ENCODE results near the gene TMEM94. TPM values are rescaled to one million over a fixed set of nuclear protein-coding genes. Genes with fewer than 3 reads are reported as not detected.

The TMEM94 gene
- total RNA-seq, 4 donors from 2014 or later = 31.0 to 50.3 (median 42.8) TPM

- TF ChIP-seq POLR2AphosphoS5 (IDR thresholded peaks at IDR 0.05) (no peak), EP300 (IDR thresholded peaks at IDR 0.05) (no peak), CTCF (IDR thresholded peaks at IDR 0.05) (no peak), POLR2A (IDR thresholded peaks at IDR 0.05) (no peak)
- Histone ChIP-seq H3K4me3 (no peak overlapping the region), H3K27me3 (no peaks in the 10 kb centered on the region), H3K27ac (peak overlapping the region in 2 of 4 donors; percentile 19 to 26), H3K9me3 (no peaks in the 10 kb centered on the region), H3K4me1 (peaks cover 0 to 29% (median 0%) of the 10 kb centered on the region in 3 donors), H3K36me3 (peaks cover 0 to 21% of the 10 kb centered on the region in 2 donors)
- peak; percentile 48 for ATAC-seq
- 81 to 83% methylated on average over 1 to 4 of the region's 8 CpGs for WGBS, 2 donors (ENCODE audit: low coverage in 1 of 2)
Observed at GRCh38 chr17:75468291-75468754, 11.9 kb downstream of the TMEM94 start.

- Histone ChIP-seq H3K27ac (peak overlapping the region in 2 of 4 donors; percentile 19 to 26), H3K4me1 (peaks cover 0 to 31% (median 0%) of the 10 kb centered on the region in 3 donors), H3K4me3 (no peak overlapping the region), H3K36me3 (peaks cover 0 to 24% of the 10 kb centered on the region in 2 donors), H3K27me3 (no peaks in the 10 kb centered on the region), H3K9me3 (no peaks in the 10 kb centered on the region)
- TF ChIP-seq CTCF (IDR thresholded peaks at IDR 0.05) = no peak
- TF ChIP-seq EP300 (IDR thresholded peaks at IDR 0.05) = no peak
- no peak for TF ChIP-seq POLR2A (IDR thresholded peaks at IDR 0.05)
- TF ChIP-seq POLR2AphosphoS5 (IDR thresholded peaks at IDR 0.05) = no peak
- no peak for ATAC-seq
- 88 to 95% methylated on average over 6 of the region's 13 CpGs for WGBS, 2 donors (ENCODE audit: low coverage in 1 of 2)
Observed at GRCh38 chr17:75468779-75469373, 12.4 kb downstream of the TMEM94 start.

GRCh38 chr17:75471207-75471606, 14.8 kb downstream of the TMEM94 start:
- TF ChIP-seq POLR2AphosphoS5 (IDR thresholded peaks at IDR 0.05) = no peak
- no peak for TF ChIP-seq EP300 (IDR thresholded peaks at IDR 0.05)
- TF ChIP-seq POLR2A (IDR thresholded peaks at IDR 0.05) = no peak
- TF ChIP-seq CTCF (IDR thresholded peaks at IDR 0.05) = no peak
- ATAC-seq = no peak
- Histone ChIP-seq H3K4me3 (no peak overlapping the region), H3K9me3 (no peaks in the 10 kb centered on the region), H3K27me3 (no peaks in the 10 kb centered on the region), H3K4me1 (peaks cover 0 to 54% (median 18%) of the 10 kb centered on the region in 3 donors), H3K36me3 (peaks cover 0 to 21% of the 10 kb centered on the region in 2 donors), H3K27ac (no peak overlapping the region)
- WGBS, 2 donors (ENCODE audit: low coverage in 1 of 2) = 75 to 84% methylated on average over 4 to 6 of the region's 6 CpGs

GRCh38 chr17:75472119-75472518, 15.7 kb downstream of the TMEM94 start:
- Histone ChIP-seq H3K4me3 (no peak overlapping the region), H3K27ac (no peak overlapping the region), H3K4me1 (peaks cover 3 to 64% (median 27%) of the 10 kb centered on the region in 3 donors), H3K27me3 (no peaks in the 10 kb centered on the region), H3K9me3 (no peaks in the 10 kb centered on the region), H3K36me3 (peaks cover 0 to 21% of the 10 kb centered on the region in 2 donors)
- no peak for ATAC-seq
- TF ChIP-seq CTCF (IDR thresholded peaks at IDR 0.05) (no peak), EP300 (IDR thresholded peaks at IDR 0.05) (no peak), POLR2A (IDR thresholded peaks at IDR 0.05) (no peak), POLR2AphosphoS5 (IDR thresholded peaks at IDR 0.05) (no peak)
- no CpG with 5 or more reads among the region's 4 CpGs for WGBS, 2 donors (ENCODE audit: low coverage in 1 of 2)

- Histone ChIP-seq H3K9me3 (no peaks in the 10 kb centered on the region), H3K36me3 (peaks cover 0 to 21% of the 10 kb centered on the region in 2 donors), H3K4me3 (no peak overlapping the region), H3K27me3 (no peaks in the 10 kb centered on the region), H3K4me1 (peaks cover 3 to 65% (median 31%) of the 10 kb centered on the region in 3 donors), H3K27ac (peak overlapping the region in 3 of 4 donors; percentile 33 to 74 (median 41))
- 88% methylated on average over 1 of the region's 2 CpGs; no CpG with 5 or more reads in 1 of the 2 donors for WGBS, 2 donors (ENCODE audit: low coverage in 1 of 2)
- TF ChIP-seq POLR2A (IDR thresholded peaks at IDR 0.05) = no peak
- TF ChIP-seq CTCF (IDR thresholded peaks at IDR 0.05) = no peak
- ATAC-seq = no peak
Observed at GRCh38 chr17:75473246-75473645, 16.8 kb downstream of the TMEM94 start.

All from gastroesophageal sphincter (tissue), 4 donors.